NCI-H1092 (cell line): Measurements from ENCODE around the gene MDN1.

ENCODE experiments used
- DNase-seq: peaks from one replicate; lab custom pipeline; 2025; lab: John Stamatoyannopoulos, UW

Gene MDN1

GRCh38 chr6:89597988-89598387 lies 221.6 kb downstream of the MDN1 start:
- DNase-seq, result no peak

GRCh38 chr6:89597372-89597771 lies 222.2 kb downstream of the MDN1 start:
- no peak for DNase-seq

- no peak for DNase-seq
Observed at GRCh38 chr6:89596484-89596883, 223.1 kb downstream of the MDN1 start.

DNA sequence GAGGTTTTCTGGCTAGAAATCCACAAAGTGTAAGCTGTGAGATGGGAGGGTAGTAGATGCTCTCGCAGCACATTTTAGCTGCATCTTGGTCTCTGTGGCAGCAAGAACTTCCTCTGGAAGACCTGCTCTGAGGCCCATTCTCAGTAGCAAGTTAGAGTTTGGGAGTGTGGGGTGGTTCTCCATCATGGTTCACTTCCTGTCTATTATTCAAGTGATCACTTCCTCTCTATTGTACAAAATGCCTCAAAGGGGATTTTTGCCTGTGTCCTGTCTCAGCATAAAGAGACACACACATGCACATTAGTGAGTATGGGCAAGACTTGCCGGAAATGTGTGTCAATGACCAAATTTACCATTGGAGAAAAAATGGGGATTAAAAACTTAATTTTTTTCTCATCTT lies 223.5 kb downstream of the MDN1 start:
- no peak for DNase-seq
